ENCODE measurements around the gene CRYBG1.

The CRYBG1 gene

GRCh38 chr6:106612671-106613416 lies 252.3 kb downstream of the CRYBG1 start:
- no peak for DNase-seq

GRCh38 chr6:106613590-106613989 lies 253.1 kb downstream of the CRYBG1 start:
- DNase-seq = no peak

- no peak for DNase-seq
These were observed 253.6 kb downstream of the CRYBG1 start for GRCh38 chr6:106614166-106614565.

DNA sequence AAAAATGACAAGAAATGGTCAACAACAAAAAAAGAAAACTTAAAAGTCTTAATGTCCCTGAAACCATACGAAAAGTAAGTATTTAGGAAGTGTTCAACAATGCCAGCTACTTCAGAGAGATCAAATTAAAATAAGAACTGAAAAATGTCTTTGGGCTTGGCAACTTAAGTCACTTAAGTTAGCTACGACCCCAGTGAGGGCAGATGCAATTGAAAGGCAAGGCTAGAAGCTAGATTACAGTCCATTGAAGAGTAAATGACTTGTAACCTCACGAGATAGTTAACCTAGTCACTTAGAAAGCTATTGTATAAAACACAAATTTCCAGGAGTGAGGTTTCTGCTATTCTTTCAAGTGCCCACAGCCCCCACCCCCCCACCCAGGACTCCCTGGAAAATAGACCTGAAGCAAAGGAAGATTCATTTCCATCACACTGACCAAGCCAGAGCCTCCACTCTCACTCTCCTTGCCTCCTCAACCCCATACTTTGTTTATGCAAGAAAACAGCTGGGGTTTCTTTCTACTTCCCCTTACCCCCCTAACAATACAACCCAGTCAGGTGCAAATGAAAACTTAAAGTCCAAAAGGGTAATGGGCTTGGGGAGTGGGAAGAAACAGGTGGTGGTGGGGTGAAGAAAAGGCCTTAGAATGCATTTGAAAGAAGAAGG lies 254.2 kb downstream of the CRYBG1 start:
- DNase-seq = no peak

- no peak for DNase-seq
These were observed 256.8 kb downstream of the CRYBG1 start for GRCh38 chr6:106617302-106617701.

DNA sequence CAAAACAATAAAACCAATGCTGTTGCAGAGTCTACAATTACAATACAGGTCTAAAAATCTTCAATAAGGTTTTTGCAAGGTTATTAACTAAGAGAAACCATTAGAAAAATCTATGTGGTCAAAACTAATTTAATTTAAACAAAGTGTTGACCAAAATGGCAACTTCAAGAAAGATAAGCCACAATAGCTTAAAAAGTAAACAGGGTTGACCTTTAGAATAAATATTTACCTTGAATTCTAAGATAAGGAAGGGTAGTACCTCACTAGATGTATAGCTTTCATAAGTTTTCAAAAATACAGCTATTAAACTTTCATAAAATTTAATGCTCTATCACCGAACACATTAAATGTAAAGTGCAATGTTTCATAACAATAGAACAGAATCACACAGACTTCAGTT lies 257.3 kb downstream of the CRYBG1 start:
- DNase-seq = no peak

- DNase-seq = no peak
These were observed 257.8 kb downstream of the CRYBG1 start for GRCh38 chr6:106618324-106618723.

GRCh38 chr6:106619223-106619622 lies 258.7 kb downstream of the CRYBG1 start:
- DNase-seq = no peak

- no peak for DNase-seq
These were observed 260.6 kb downstream of the CRYBG1 start for GRCh38 chr6:106620931-106621672.

Data from stimulated activated CD4-positive, alpha-beta T cell treated with anti-CD3 and anti-CD28 coated beads, Interleukin-2, amount 100 ng/mL, for 24 hours (primary cell).